GM18873 (cell line): Measurements from ENCODE around the gene INTS6.

ENCODE experiments used
- ATAC-seq: cut with Tn5 transposase; IDR thresholded peaks from one replicate; pipeline ENCODE4 v1.9.1; 2021; ENCODE audit warnings: mild to moderate bottlenecking, moderate library complexity, moderate number of reproducible peaks; ENCODE audit not compliant: unreplicated experiment, low FRiP score

INTS6 gene

DNA sequence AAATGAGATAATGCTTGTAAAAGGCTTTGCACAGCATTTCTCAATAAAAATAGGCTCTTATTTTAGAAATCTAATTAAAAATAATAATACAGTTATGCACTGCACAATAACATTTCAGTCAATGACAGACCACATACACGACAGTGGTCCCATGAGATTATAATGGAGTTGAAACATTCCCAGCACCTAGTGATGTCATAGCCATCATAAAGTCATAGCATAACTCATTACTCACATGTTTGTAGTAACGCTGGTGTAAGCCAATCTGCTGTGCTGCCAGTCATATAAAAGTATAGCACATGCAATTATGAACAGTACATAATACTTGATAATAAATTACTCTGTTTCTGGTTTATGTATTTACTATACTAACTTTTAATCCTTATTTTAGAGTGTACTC lies 126.1 kb downstream of the INTS6 start:
- no peak for ATAC-seq

DNA sequence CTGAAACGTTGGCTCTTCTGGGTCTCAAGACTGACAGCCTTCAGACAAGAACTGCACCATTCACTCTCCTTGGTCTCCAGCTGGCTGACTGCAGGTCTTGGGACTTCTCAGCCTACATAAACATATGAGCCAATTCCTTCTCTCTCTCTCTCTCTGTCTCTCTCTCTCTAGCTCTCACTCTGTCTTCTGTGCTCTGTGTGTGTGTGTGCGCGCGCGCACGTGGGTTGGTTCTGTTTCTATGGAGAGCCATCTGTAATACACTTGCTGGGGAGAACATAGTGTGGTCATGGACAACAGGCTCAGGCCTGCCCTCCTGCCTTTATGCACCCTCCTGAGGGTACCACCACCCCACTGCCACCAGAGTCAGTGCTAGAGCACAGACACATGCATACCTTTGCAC lies 127.0 kb downstream of the INTS6 start:
- no peak for ATAC-seq

DNA sequence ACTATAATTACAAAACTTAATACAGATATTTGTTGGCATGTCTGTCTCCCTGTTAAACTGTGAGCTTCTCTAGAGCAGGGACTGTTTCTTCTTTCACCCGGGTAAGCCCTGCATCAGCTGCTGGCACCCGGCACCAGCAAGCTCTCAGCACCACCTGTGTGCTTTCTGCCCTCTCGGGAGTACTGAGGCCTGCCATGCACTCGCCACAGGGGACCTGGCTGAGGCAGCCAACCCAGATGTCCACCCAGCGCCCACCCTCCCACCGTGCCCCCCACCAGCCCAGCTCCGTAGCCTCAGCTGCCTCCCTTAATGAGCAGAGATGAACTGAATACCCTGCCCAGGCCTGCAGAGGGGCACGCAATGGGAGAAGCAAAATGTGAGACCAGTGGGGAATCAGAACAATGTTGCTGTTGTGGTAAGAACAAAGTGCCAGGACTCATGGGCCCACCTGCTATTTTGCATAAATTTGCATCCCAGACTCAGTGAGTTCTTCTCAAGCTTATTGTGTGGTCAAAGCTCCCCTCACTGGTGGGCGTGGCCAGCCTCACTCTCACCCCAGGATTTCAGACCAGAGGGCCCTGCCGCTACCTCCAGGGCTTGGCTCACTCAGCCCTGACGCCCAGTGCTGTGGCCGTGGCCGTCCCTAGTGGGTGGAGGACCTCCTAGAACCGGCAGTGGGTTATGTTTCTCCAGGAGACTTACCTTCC lies 128.0 kb downstream of the INTS6 start:
- ATAC-seq, result no peak

DNA sequence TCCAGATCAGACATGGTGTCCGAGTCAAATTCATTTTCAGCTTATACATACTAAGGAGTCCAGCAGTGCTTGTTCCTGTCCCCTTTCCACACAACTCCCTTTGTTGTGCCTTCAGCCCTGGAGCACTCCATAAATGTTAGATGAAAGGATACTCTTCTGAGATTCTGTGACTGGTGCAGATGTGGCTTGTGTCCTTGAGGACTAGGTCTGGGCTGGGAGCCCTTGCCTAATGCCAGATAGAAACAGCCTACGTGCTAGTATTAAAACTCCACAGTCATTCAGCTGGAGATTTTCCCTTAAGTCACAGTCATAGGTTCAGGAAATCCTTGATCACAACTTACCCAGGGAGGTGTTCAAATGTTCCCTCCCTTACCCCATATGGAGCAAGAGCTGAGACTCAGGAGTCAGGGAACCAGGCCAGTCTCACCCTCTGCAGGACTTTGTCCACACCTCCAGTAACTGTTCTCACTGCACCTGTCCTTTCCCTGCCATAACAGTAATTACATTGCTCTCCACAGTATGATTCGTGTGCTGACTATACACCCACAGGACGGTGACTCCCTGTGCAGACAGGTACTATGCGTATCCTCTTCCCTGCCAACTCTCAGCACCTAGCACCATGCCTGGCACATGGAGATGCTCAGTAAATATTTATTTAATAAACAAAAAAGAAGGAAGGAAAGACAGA lies 128.9 kb downstream of the INTS6 start:
- ATAC-seq, result no peak

DNA sequence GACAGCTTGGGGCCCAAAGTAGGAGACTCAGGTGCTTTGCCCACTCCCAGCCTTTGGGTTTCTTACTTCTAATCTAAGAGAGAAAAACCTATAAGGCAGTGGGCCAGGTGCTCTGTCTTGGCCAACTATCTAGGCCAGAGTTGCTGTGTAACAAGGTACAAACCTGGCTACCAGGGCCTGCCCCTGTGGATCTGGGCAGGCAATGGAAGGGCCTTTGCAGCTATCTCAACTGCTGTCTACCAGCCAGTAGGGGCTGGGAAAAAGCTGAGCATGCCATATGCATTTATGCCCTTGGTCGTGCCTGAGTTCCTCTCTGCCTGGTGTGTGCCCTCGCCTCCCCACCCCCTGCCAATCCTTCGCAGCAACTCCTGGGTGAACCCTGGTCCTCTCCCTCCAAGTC lies 130.0 kb downstream of the INTS6 start:
- no peak for ATAC-seq

DNA sequence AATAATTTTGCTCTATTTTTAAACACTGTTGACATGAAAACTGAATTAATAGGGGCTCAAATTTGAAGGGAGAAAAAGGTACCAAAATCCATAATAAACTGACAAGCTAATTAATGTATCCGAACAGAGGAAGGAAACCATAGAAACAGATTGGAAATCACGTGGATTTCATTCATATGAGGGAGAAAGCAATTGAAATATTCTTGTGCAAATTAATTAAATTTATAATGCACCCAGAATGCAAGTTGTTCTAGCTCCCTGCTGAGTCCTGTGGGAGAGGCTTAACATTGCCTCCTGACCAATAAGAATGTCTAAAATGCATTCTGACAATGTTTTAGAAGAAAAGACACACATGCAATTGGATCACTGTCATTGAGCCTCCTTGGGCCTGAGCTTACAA lies 131.0 kb downstream of the INTS6 start:
- no peak for ATAC-seq

DNA sequence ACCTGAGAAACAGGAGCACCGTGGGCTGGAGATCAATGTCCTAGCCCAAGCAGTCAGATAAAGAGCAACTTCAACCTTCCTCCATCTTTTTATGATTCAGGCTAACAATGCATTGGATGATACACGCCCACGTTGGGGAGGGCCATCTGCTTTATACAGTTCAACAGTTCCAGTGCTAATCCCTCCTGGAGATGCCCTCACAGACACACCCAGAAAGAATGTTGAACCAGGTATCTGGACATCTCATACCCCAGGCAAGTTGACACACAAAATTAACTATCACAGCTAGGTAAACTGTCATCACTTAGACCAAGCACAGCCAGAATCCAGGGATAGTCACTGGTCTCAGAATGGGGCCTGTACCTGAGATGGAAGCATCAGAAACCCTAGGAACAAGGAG lies 134.0 kb downstream of the INTS6 start:
- ATAC-seq, result no peak

DNA sequence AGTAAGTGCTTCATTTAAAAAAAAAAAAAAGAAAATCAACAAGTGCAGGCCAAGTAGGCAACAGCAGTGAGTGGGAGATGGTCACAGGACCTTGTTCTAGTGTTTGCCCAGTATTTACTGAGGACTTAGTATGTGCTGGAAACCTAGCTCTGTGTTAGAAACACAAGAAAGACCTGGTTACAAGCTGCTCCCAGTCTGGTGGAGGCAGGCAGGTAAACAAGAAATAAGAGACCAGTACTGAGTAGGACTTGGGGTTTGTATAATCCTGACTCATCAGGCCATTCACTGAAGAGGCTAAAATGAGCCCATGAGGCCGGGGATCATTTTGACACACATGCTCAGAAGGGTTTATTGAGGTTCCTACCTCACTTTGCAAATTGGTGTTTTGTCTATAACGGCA lies 134.8 kb downstream of the INTS6 start:
- ATAC-seq, result no peak

DNA sequence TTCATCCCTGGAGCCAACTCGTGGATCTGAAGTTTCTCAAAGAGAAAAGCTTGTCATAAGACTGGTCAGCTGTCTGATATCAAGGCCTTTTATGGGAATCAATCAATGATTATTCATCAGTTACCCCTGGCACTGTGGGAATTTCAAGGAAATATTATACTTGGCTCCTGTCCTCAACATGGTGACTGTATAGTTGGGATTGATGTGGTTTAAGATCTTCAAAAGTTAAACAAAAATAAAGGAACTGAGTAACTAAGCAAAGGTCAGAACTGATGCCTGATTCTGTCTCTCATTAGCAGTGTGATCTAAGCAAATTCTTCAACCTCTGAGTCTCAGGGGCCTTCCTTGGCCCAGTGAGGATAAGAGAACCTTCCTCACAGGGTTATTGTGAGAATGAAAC lies 135.6 kb downstream of the INTS6 start:
- no peak for ATAC-seq

DNA sequence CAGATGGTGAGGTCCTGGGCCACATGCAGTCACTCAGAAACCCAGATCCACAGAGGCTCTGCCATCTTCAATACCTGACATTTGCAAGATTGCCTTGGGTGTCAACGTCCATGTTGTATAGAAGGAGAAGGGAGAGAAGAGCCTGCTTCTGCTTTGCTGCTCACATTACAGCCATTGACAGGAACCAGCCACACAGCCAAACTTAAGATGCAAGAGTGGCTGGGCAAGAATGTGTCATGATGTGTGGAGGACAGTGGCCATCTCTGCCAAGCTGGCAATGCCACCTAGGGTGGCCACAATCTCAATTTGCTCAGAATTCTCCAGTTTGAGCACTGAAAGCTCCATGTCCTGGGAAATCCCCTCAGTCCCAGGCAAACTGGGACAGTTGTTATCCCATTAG lies 139.2 kb downstream of the INTS6 start:
- ATAC-seq, result no peak

DNA sequence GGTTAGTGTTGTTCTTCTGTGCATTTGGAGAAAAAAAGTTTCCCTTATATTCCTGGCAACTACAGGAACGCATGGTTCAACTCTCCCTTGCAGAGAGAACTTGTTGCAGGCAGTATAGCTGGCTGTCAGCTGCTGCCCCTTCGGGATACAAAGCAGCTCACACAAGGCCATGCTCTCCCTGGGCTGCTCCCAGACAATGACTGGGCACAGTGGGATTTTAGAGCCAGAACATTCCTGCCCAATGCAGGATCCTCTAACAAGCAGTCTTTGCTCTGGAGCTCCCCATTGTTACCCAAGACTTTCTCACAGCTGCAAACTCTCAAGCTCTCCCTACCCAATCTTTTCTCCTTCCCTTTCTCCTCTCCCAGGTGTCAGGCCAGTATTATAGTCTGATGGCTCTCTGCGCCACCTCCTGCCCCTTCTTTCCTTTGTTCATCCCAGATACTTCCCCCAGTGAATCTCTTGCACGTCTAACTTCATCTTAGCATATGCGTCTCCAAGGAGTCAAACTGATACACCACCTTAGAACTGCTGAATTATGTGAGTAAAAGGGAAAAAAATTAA lies 140.8 kb downstream of the INTS6 start:
- ATAC-seq, result no peak
